HG02970 (cell line): ENCODE data around the gene FIGNL2.
"Not testable (repeated sequence)": the region's sequence is repeated elsewhere in the genome, so short reads cannot be mapped to it uniquely, and the experiment has no call there.

Experiments
- ATAC-seq: cut with Tn5 transposase; IDR thresholded peaks from one replicate; pipeline ENCODE4 v1.9.1; 2021; ENCODE audit warnings: mild to moderate bottlenecking, moderate library complexity, moderate number of reproducible peaks; ENCODE audit not compliant: unreplicated experiment, low FRiP score

FIGNL2 gene

DNA sequence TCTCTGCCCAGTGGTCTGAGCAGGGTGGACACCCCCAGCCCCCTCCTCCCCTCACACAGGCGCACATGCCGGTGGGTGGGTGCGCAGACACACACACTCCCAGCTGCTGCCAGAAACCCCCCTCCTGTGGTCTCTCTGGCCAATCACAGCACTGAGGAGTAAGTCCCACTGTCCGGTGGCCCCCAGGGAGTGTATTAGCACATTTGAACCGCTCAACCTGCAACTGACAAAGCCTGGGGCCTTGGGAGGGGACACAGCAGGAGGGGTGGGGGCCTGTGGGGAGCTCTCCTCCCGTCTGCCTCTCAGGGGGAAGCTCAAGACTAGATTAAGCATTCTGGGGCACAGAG is 11.7 kb downstream of the FIGNL2 start:
- no peak for ATAC-seq

DNA sequence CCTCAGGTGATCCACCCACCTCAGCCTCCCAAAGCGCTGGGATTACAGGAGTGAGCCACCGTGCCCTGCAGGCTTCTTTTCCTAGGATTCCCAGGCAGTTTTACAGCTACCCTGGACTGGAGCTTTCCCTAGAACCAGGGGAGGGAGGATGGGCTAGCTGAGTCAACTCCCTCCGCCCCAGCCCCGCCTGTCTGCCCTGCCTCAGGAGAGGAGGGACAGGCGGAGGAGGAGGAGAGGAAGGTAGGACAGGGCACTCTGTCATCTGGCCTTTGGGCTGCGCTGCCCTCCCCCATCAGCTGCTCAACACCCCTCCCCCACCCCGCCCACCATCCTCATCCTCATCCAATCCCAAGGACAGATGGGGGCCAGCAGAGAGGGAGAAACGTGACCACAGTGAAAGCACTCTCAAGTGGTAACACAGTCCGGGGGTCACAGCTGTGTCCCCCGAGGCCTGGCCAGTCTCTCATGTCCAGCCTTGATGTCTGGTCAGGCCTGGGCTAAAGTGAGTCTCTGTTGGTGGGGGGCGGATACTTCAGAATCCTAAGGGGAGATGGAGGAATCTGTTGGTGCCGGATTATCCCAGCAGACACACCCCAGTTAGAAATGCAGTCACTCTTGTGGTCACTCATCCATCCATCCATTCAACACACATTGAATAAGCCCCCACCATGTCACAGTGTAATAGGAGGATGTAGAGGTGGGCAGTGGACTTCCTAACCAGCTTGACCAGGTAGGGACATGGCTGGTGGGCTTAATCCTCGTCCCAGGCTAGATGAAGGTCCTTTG is 12.3 kb downstream of the FIGNL2 start:
- ATAC-seq = no peak

GRCh38 chr12:51834411-51834810 is 14.1 kb downstream of the FIGNL2 start:
- no peak for ATAC-seq

DNA sequence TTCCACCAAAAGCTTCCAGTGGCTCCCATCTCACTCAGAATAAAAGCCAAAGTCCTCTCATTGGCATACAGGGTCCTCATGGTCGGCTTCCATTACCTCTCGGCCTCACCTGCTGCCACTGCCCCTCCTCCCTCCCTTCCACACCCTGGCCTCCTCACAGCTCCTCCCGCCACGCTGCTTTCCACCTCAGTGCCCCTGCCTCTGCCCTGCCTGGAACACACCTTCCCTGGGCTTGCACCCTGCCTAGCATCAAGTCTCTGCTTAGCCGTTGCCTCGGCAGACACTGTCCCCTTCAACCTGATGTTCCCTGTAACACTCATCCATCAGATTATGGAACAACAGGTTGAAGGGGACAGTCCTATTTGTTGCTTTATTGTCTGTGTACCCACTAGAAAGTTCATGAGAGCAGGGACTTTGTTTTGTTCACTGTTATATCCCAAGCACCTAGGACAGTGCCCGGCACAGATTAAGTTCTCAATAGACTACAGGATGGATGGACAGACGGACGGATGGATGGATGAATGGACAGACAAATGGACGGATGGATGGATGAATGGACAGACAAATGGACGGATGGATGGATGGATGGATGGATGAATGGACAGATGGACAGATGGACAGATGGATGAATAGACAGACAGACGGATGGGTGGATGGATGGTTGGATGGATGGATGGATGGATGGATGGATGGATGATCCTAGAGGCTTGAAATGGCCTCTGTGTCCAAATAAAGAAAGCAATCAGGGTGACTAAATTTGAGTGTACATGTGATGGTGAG is 14.9 kb downstream of the FIGNL2 start:
- no peak for ATAC-seq

- no peak for ATAC-seq
Measured at GRCh38 chr12:51832354-51833107, 16.0 kb downstream of the FIGNL2 start.

DNA sequence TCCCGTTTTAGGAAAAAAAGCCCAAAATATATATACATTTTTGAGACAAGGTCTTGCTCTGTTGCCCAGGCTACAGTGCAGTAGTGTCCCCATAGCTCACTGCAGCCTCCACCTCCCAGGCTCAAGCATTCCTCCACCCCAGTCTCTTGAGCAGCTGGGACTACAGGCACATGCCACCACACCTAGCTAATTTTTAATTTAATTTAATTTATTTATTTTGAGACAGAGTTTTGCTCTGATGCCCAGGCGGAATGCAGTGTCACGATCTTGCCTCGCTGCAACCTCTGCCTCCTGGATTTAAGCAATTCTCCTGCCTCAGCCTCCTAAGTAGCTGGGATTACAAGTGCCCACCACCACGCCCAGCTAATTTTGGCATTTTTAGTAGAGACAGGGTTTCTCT is 16.7 kb downstream of the FIGNL2 start:
- ATAC-seq = not testable (repeated sequence)

GRCh38 chr12:51829641-51830040 is 18.9 kb downstream of the FIGNL2 start:
- ATAC-seq = no peak

- no peak for ATAC-seq
Measured at GRCh38 chr12:51829011-51829481, 19.5 kb downstream of the FIGNL2 start.

GRCh38 chr12:51827925-51828818 is 20.3 kb downstream of the FIGNL2 start:
- ATAC-seq = no peak

DNA sequence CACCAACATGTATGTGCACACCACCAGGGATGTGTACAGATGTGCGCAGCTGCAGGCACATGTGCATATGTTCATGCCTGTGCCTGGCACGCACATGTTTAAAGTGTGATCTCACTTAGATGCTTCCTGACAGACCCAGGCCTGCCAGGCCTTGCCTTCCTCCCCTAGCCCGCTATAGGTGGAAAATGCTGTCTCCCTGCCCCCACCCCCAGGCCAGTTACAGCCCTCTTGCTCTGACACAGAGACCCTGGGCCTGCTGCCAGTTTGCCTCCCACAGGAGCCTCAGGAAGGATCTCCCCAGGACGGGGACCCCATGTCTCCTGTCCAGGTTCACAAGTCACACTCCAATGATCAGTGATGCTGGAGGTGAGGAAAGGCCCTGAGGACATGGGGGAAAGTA is 21.6 kb downstream of the FIGNL2 start:
- no peak for ATAC-seq

DNA sequence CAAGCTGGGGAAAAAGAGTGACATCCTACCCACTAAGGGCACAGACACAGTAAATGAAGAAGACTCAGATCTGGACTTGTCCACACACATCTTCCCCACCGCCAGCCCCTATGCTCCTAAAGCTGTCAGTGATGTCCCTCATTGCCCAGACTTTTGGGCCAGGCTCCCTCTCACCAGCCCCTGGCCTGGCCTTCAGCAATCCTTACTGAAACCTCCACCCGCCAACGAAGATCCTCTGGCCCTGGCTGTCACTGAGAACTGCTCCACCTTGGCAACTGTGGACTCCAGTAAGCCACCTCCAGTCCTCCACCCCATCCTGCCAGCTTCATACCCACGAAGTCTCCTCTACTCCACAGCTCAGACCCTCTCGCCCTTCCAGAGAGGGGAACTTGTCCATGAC is 23.3 kb downstream of the FIGNL2 start:
- ATAC-seq = no peak

- no peak for ATAC-seq
Measured at GRCh38 chr12:51823875-51824565, 24.5 kb downstream of the FIGNL2 start.

GRCh38 chr12:51822956-51823355 is 25.6 kb downstream of the FIGNL2 start:
- ATAC-seq = no peak

DNA sequence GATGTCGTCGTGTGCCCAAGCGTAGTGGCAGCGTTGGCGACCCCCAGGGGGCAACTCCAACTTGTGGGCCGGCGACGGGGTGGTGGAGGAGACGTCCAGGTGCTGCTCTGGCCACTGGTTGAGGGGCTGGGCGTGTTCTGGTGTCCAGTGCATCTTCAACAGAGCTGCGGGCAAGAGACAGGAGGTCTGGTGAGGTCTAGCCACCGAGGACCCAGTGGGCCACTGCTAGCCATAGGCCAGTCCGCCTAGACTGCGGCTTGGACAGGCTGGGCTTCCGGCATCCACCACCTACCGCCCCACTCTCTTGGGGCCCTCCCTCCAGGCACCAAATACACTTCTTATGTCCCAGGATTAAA is 26.3 kb downstream of the FIGNL2 start:
- ATAC-seq = no peak

DNA sequence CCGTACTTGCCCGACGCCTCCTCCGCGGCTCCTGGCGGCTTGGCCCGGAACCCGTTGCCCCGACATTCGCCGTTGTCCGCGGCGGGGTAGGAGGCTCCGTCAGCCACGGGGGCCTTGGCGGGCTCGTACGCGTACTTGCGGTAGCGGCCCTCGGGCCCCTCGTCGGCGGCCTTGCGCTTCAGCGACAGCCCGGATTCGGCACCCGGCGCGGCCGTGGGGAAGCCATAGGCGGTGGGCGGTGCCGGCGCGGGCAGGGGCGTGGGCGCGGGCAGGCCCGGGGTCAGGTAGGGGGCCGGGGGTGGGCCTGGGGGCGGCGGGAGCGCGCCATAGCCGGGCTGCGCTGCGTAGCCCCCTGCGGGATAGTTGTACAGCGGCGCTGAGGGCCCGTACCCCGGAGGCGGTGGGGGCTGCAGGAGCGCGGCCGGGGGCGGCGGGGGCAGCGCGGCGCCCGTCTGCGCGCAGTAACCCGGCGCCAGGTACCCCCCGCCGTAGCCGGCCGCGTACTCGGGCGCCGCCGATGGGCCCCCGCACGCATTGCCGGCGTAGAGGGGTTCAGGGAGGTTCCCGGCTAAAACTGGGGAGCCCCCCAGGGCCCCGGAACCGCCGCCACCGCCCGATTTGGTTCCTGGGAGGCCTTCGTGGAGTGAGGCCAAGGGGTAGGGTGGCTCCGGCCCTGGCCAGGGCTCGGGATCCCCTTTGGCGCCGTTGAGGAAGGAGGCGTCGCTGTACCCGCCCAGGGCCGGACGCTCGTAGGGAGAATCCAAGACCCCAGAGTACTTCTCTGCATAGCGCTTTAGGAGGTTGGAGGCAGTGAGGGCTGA is 26.9 kb downstream of the FIGNL2 start:
- no peak for ATAC-seq

DNA sequence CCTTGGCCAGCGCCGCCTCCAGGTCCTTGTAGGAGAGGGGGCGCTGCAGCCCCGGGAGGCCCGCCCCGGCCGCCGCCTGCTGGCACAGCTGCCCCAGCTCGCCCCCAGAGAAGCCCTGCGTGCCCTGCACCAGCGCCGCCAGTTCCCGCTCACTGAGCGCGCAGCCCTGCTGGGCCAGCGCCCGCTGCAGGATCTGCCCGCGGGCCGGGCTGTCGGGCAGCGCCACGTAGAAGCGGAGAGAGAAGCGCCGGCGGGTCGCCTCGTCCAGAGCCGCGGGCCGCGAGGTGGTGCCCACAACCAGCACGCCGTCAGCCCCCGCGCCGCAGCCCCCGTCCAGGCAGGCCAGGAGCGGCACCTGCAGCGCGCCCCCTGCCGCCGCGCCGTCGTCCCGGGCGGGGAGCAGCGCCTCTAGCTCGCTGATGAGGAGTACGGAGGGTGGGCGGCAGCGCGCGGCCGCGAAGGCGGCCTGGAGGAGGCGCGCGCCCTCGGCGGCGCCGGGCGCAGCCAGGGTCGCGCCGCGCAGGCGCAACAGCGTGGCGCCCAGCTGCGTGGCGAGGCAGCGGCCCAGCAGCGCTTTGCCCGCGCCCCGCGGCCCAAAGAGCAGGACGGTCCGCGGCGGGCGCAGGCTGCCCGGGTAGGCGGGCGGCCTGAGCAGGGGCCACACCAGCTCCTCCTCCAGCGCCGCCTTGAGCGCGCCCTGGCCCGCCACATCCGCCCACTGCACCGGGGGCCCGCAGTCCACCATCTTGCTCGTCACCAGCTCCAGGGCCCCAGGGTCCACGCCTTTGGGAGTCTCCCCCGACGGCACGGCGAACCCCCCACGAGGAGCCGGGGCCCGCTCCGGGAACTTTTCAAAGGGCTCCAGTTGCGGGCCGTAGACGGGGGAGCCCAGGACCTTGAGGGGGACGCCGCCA is 27.7 kb downstream of the FIGNL2 start:
- ATAC-seq = no peak

GRCh38 chr12:51819736-51820525 is 28.6 kb downstream of the FIGNL2 start:
- no peak for ATAC-seq
